Aorta (tissue), 5 donors: Measurements from ENCODE around the gene LYSMD2. TPM values are rescaled to one million over a fixed set of nuclear protein-coding genes. Genes with fewer than 3 reads are reported as not detected.

Experiments
- ATAC-seq: fragments of 200-7000 bp; cut with Tn5 transposase; one replicate; pipeline ENCODE4 v1.9.1; 2022; ENCODE audit warnings: moderate library complexity; ENCODE audit not compliant: low FRiP score
- DNase-seq, 2 donors: peaks; one replicate each; pipeline ENCODE4 v3.0.0-alpha.2; 2020
- H3K27ac ChIP-seq, 2 donors: one replicate each; pipeline ENCODE4 v1.5.1; 2013; ENCODE audit warnings: low read length in 2 of 2, mild to moderate bottlenecking in 2 of 2, moderate library complexity in 2 of 2, control low read depth in 1 of 2, inconsistent platforms in 1 of 2, low read depth in 1 of 2
- H3K27me3 ChIP-seq, 2 donors: one replicate each; pipeline ENCODE4 v1.6.1; 2013; ENCODE audit warnings: control low read depth in 1 of 2, low read length in 1 of 2, mild to moderate bottlenecking in 1 of 2, moderate library complexity in 1 of 2; ENCODE audit not compliant: insufficient read depth in 2 of 2, control insufficient read depth in 1 of 2
- H3K36me3 ChIP-seq, 2 donors: one replicate each; pipeline ENCODE4 v1.6.1; 2013; ENCODE audit warnings: control low read depth in 1 of 2, low read length in 1 of 2, mild to moderate bottlenecking in 1 of 2; ENCODE audit not compliant: insufficient read depth in 2 of 2, control insufficient read depth in 1 of 2
- H3K4me1 ChIP-seq, 2 donors: one replicate each; pipeline ENCODE4 v1.6.1; 2013; ENCODE audit warnings: low read length in 2 of 2, control low read depth in 1 of 2, mild to moderate bottlenecking in 1 of 2, moderate library complexity in 1 of 2; ENCODE audit not compliant: insufficient read depth in 2 of 2, control insufficient read depth in 1 of 2
- H3K4me3 ChIP-seq, 2 donors: one replicate each; pipeline ENCODE4 v1.5.1; 2013; ENCODE audit warnings: low read length in 2 of 2, control low read depth in 1 of 2, mild to moderate bottlenecking in 1 of 2
- H3K9me3 ChIP-seq: one replicate; pipeline ENCODE4 v1.6.1; 2013; ENCODE audit warnings: mild to moderate bottlenecking, low read length; ENCODE audit not compliant: control insufficient read depth
- WGBS, 2 donors: extraction: QIAGEN DNeasy Blood & Tissue Kit; methylation state at CpG; one replicate each; pipeline ENCODE4 v1.1.7; 2013; 5-methylcytosine and 5-hydroxymethylcytosine counted together
- intact Hi-C, 2 donors: fragments of 100-400 bp; cut with DNase I; formaldehyde crosslinking; loops; one replicate each; pipeline versions ENCODE4 v1.14.2 to v1.15.0; 2022
- polyA plus RNA-seq, 2 donors: library from polyadenylated mRNA; stranded (reverse); fragments of 200-250 nt; gene quantifications; one replicate each; pipeline ENCODE4 v1.2.3, GENCODE V29; 2013
- total RNA-seq, 2 donors: library from RNA; stranded (reverse); fragmentation: NEBNext Ultra II Directional; extraction: Animal tissue kit (Norgen Biotek cat#: 25700); gene quantifications; one replicate each; pipeline ENCODE4 v1.2.1, GENCODE V29; 2021
- donor health status: healthy with polysubstance abuse.
- donor health status: Bipolar disorder and iron deficiency.
- donor health status: DM: no; HTN: no; CAD: no.
- donor health status: DM: no; HTN: no; CAD: no.
- donor health status: DM: yes; HTN: yes; CAD: no.

The LYSMD2 gene
- total and polyA plus RNA-seq, 4 donors, result 9.7 to 14.3 (median 11.4) TPM

DNA sequence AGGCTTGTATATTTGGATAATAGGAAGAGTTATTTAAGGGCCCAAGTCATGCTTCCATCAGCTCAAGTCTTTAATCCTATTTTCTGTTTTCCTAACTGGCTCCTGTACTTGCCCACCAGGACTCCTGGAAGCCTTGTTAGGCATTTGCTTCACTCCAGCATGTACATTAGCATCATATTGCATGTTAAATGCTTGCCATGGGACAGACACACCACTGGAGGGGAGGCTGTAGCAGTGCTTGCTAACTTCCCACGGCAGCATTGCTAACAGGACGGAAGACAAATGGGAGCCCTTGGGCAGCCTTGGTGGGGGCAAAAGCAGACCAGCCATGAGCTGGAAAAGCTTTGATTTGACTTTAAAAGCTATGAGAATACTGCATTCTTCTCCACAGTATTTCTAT is 20.0 kb upstream of the LYSMD2 start:
- H3K27ac ChIP-seq, result no peak overlapping the region
- H3K4me3 ChIP-seq, result no peak overlapping the region
- H3K4me1 ChIP-seq, result no peaks in the 10 kb centered on the region
- intact Hi-C loops, result no loop called here
- H3K9me3 ChIP-seq, result no peaks in the 10 kb centered on the region
- DNase-seq (no peak), ATAC-seq (no peak)
- H3K27me3 ChIP-seq, result no peaks in the 10 kb centered on the region
- 80 to 89% methylated on average over 2 of the region's 2 CpGs for WGBS, 2 donors
- H3K36me3 ChIP-seq, result no peaks in the 10 kb centered on the region

DNA sequence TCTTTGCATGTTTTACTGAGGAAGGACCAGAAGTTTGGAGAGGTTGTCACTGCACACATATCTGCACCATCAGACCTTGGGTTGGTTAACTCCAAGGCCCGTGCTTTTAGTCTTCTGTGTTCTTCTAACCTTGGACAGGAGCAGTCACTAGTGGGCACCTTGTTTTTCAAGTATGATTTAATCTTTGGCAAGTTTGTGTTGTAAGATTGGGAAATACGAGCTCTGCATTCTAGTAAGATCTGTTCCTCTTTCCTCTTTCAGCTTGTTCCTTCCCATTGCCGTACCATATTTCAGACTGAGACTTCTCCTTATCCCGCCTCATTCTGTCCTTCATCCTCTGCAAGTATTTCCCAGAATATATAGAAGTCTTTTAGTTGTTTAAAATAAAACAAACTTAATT is 19.0 kb upstream of the LYSMD2 start:
- Histone ChIP-seq H3K36me3 (no peaks in the 10 kb centered on the region), H3K27ac (no peak overlapping the region), H3K4me3 (no peak overlapping the region), H3K4me1 (no peaks in the 10 kb centered on the region), H3K27me3 (no peaks in the 10 kb centered on the region), H3K9me3 (no peaks in the 10 kb centered on the region)
- ATAC-seq, result no peak
- intact Hi-C loops, result no loop called here
- no peak for DNase-seq
- WGBS, 2 donors, result 83 to 86% methylated on average over 4 of the region's 4 CpGs

DNA sequence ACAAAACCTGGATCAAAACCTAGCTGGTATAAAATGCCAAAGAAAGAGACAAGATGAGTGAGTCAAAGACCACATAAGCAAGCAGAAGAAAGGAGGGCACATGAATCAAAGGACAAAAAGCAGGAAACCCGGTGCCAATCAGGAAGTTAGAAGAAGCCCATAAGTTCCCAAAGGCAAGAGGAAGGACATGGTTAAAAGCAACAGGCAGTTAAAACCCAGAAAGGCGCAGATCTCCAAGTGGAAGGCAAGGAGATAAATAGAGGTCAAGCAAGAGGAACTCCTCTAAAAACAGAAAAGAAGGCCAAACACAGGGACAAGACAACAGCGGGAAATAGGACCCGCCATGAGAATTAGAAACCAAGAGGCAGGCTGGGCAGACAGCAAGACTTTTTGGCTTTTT is 18.3 kb upstream of the LYSMD2 start:
- intact Hi-C loops, result no loop called here
- Histone ChIP-seq H3K9me3 (no peaks in the 10 kb centered on the region), H3K27me3 (no peaks in the 10 kb centered on the region), H3K36me3 (no peaks in the 10 kb centered on the region), H3K27ac (no peak overlapping the region), H3K4me3 (no peak overlapping the region), H3K4me1 (no peaks in the 10 kb centered on the region)
- 68 to 95% methylated on average over 4 of the region's 4 CpGs for WGBS, 2 donors
- ATAC-seq, result no peak
- no peak for DNase-seq

DNA sequence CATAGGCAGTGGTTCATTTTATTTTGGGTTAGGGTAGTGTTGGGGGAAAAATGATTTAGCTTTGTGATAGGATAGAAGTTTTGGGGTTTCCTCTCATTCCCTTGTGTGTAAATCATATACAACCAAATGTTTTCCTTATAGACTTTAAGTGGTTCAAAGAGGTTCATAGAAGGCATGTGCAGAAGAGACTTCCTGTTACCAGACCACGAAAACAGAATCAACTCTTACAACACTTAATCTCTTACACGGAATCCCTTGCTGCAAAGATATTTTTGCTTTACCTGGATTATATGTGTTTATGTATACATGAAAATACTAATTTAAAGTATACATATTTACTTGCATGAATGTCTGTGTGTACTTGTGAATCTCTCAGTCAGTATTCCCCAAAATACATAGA is 16.8 kb upstream of the LYSMD2 start:
- Histone ChIP-seq H3K4me1 (no peaks in the 10 kb centered on the region), H3K9me3 (no peaks in the 10 kb centered on the region), H3K27ac (no peak overlapping the region), H3K36me3 (no peaks in the 10 kb centered on the region), H3K27me3 (no peaks in the 10 kb centered on the region), H3K4me3 (no peak overlapping the region)
- intact Hi-C loops, result no loop called here
- ATAC-seq (no peak), DNase-seq (no peak)
- WGBS, 2 donors, result 90 to 93% methylated on average over 2 of the region's 2 CpGs

DNA sequence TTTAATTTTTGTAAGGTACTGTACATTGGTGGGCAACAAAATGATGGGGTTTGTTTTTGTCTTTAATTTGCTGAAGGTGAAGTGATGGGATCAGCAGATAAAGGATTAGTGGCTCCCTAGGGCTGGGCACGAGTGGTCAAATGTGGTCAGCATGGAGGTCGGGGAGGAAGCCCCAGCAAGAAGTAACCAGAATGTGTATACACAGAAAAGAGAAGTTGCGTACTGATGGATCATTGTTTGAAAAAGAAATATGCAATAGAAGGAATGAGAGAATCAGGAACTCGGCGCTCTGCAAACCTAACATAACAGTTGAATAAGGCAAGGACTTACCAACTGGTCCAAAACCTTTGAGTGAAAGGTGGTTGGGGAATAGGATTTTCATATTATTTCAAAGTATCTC is 15.4 kb upstream of the LYSMD2 start:
- ATAC-seq (no peak), DNase-seq (no peak)
- no peaks in the 10 kb centered on the region for H3K27me3 ChIP-seq
- H3K27ac ChIP-seq, result no peak overlapping the region
- intact Hi-C loops, result no loop called here
- no peaks in the 10 kb centered on the region for H3K4me1 ChIP-seq
- no peak overlapping the region for H3K4me3 ChIP-seq
- H3K9me3 ChIP-seq, result no peaks in the 10 kb centered on the region
- WGBS, 2 donors, result 80 to 93% methylated on average over 5 of the region's 5 CpGs
- no peaks in the 10 kb centered on the region for H3K36me3 ChIP-seq

DNA sequence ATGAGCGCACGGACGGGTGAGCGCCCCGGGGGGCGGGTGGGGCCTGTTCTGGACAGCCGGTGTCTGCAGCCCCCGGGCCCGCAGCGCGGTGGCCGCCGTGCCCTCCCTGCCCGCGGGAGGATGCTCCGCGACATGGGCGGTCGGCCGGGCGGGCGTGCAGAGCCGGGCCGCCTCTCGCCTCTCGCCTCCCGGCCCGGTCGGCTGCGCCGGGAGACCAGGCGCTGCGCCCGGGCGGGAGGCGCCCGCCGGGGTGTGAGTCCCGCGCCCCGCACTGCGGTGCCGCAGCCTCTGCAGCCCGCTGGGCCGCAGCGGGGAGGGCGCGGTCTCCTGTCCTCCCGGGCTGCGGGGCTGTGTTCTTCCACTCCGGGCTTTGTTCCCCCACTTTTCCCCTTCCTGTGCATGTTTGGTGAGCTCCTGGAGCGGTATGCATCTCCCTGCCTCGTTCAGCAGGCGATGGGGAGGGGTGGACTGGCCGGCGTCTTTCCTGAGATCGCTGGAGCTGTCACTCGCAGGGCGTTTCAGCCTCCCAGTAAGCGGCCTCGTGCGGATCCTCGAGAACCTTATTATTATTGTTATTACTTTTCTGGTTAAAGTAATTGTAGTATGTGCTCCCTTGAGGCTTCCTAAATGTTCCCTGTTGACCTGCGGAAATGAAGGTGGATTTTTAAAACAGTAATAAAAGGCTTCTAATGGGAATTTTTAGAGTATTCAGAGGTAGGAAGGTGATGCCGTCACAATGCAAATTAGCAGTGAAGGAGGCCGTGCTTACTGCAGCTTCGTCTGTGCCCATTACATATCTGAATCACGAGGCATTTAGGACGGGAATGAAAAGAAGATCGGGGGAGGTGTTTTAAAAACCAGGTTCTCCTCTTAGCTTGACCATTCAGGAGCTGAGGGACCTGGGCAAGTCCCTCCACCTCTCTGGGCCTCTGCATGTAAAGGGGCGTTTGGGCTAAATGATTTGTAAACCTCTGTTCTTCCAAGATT is 14.5 kb upstream of the LYSMD2 start:
- Histone ChIP-seq H3K4me3 (peak overlapping the region; percentile 85 to 97), H3K9me3 (no peaks in the 10 kb centered on the region), H3K27me3 (no peaks in the 10 kb centered on the region), H3K27ac (no peak overlapping the region), H3K36me3 (no peaks in the 10 kb centered on the region), H3K4me1 (no peaks in the 10 kb centered on the region)
- DNase-seq (peak; percentile 62 to 78), ATAC-seq (peak; percentile 58)
- intact Hi-C loops, result no loop called here
- 3 to 7% methylated on average over 45 to 71 of the region's 71 CpGs for WGBS, 2 donors

DNA sequence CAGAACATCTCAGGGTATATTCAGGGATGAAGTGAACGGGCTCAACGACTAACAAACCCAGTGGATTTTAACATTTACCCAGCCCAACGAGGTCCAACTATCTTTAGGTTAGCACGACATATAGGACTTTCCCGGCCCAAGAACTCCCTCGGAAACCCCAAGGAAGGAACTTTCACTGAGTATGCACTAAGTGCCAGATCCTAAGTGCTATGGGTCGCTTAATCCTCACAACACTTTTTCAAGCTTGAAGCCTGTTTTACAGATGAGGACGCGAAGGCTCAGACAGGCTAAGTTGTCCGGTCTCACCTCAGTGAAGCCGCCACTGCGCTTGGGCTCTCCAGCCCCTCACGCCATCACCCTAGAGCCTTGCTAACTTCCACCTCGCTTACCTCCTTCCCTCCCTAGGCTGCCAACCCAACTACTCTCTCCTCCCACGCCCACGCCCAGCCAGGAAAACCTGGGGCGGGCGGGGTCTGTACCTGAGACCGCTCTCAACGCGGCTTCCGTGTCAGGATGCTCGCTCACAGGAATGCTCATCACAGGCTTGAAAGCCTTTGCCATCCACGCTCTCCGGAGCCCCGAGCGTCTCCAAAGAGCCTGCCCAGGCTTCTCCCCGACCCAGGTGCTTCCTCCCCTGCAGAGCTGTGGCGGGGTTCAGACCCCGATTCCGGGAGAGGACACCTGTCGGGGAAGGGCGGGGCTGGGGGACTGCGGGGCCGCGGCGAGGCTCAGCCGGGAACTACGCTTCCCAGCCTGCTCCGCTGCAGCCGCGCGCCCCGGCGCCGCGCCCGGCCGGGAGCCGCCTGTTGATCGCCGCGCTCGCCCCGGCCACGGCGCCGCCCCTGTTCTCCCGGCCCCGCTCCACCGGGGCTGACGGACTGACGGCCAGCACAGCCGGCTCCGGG is 13.6 kb upstream of the LYSMD2 start, which contains the start of gene TMOD2:
TSS of gene TMOD2 (plus strand) at position 806 of the 905 bp plus-strand sequence. CDS start 14,845 bp downstream, outside the sequence.
- Histone ChIP-seq H3K4me1 (no peaks in the 10 kb centered on the region), H3K9me3 (no peaks in the 10 kb centered on the region), H3K36me3 (no peaks in the 10 kb centered on the region), H3K4me3 (peak within 1 kb of the TSS; percentile 85 to 97), H3K27me3 (no peaks in the 10 kb centered on the region), H3K27ac (no peak within 1 kb of the TSS)
- DNase-seq (peak; percentile 51 to 81), ATAC-seq (peak; percentile 85)
- intact Hi-C loops, result no loop called here
- WGBS, 2 donors, result 6 to 9% methylated on average over 35 to 65 of the region's 65 CpGs

DNA sequence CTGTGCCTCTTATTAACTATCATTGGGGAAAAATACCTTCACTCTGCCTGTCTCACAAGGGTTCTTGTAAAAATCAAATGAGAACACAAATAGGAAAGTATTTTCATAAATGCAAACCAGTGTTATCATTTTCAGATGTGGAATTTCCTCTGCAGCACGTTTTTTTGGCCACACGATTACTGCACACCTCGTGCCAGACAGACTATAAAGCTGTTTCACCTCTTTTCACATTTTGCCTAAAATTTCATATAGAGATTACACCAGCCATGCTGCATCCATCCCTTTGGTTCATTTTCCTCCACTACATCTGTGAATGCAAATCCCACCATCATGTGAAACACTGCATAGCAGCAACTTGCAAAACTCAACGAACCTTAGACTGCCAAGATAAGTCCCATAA is 12.7 kb upstream of the LYSMD2 start:
- 59 to 65% methylated on average over 4 of the region's 4 CpGs for WGBS, 2 donors
- no peak overlapping the region for H3K4me3 ChIP-seq
- H3K36me3 ChIP-seq, result no peaks in the 10 kb centered on the region
- H3K4me1 ChIP-seq, result no peaks in the 10 kb centered on the region
- no peak overlapping the region for H3K27ac ChIP-seq
- no peak for ATAC-seq
- intact Hi-C loops, result no loop called here
- no peaks in the 10 kb centered on the region for H3K9me3 ChIP-seq
- H3K27me3 ChIP-seq, result no peaks in the 10 kb centered on the region
- DNase-seq, result no peak
